ENCODE data around the gene PLEKHA5. TPM values are rescaled to one million over a fixed set of nuclear protein-coding genes. Genes with fewer than 3 reads are reported as not detected.
"Not testable (repeated sequence)": the region's sequence is repeated elsewhere in the genome, so short reads cannot be mapped to it uniquely, and the experiment has no call there.

Gene PLEKHA5
- total RNA-seq, 4 donors from 2014 or later = 34.7 to 59.4 (median 41.7) TPM

DNA sequence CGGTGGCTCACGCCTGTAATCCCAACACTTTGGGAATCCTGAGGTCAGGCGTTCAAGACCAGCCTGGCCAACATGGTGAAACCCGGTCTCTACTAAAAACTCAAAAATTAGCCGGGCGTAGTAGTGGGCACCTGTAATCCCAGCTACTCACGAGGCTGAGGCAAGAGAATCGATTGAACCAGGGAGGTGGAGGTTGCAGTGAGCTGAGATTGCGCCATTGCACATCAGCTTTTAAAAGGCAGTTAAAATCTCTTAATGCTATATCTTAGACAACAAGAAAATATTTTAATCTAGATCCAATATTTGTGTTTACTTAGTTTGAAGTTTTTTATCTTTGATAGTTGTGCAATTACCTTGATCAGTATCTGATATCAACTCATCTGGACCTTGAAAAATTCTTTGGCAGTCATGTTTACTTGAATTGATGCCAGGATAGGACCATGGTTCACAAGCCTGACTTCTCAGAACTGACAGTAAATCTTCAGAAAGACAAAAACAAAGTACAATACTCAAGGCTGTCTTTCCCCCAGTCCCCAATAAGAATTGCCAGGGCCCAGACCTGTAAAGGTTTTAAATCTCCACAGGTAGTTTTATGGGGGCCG lies 174.7 kb downstream of the PLEKHA5 start:
- Histone ChIP-seq H3K36me3 (peaks cover 0 to 3% (median 0%) of the 10 kb centered on the region in 3 donors), H3K9me3 (no peaks in the 10 kb centered on the region), H3K4me1 (no peaks in the 10 kb centered on the region), H3K27me3 (no peaks in the 10 kb centered on the region), H3K27ac (no peak overlapping the region), H3K4me3 (no peak overlapping the region)
- no peak for DNase-seq
- no peak for TF ChIP-seq POLR2A (IDR thresholded peaks at IDR 0.05)
- TF ChIP-seq, protein P1, sequence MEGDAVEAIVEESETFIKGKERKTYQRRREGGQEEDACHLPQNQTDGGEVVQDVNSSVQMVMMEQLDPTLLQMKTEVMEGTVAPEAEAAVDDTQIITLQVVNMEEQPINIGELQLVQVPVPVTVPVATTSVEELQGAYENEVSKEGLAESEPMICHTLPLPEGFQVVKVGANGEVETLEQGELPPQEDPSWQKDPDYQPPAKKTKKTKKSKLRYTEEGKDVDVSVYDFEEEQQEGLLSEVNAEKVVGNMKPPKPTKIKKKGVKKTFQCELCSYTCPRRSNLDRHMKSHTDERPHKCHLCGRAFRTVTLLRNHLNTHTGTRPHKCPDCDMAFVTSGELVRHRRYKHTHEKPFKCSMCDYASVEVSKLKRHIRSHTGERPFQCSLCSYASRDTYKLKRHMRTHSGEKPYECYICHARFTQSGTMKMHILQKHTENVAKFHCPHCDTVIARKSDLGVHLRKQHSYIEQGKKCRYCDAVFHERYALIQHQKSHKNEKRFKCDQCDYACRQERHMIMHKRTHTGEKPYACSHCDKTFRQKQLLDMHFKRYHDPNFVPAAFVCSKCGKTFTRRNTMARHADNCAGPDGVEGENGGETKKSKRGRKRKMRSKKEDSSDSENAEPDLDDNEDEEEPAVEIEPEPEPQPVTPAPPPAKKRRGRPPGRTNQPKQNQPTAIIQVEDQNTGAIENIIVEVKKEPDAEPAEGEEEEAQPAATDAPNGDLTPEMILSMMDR (IDR thresholded peaks at IDR 0.05) = no peak

DNA sequence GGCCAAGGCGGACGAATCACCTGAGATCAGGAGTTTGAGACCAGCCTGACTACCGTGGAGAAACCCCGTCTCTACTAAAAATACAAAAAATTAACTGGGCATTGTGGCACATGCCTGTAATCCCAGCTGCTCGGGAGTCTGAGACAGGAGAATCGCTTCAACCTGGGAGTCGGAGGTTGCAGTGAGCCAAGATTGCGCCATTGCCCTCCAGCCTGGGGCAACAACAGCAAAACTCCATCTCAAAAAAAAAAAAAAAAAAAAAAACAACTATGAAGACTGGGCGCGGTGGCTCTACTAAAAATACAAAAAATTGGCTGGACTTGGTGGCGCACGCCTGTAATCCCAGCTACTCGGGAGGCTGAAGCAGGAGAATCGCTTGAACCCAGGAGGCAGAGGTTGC lies 176.1 kb downstream of the PLEKHA5 start:
- H3K9me3 ChIP-seq, H3K4me3 ChIP-seq, H3K27ac ChIP-seq, H3K36me3 ChIP-seq, DNase-seq, H3K4me1 ChIP-seq, H3K27me3 ChIP-seq: not testable (repeated sequence)

DNA sequence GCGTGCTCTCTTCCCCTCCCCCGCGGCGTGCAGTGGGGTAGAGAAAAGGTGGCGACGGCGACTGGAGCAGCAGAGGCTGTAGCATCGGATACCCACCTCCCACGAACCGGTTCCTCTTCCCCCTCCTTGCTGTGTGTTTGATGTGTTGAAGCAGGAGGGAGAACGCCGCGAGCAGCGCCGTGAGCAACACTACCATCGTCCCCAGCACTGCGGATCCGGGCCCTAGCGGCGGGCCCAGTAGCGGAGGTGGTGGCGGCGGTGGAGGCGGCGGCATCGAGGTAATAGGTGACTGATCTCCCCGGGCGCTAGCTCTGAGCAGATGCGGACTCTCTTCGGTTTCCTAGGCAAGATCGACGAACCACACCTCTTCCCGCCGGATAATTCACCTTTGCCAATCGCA lies 176.8 kb downstream of the PLEKHA5 start:
- no peak overlapping the region for H3K27ac ChIP-seq

DNA sequence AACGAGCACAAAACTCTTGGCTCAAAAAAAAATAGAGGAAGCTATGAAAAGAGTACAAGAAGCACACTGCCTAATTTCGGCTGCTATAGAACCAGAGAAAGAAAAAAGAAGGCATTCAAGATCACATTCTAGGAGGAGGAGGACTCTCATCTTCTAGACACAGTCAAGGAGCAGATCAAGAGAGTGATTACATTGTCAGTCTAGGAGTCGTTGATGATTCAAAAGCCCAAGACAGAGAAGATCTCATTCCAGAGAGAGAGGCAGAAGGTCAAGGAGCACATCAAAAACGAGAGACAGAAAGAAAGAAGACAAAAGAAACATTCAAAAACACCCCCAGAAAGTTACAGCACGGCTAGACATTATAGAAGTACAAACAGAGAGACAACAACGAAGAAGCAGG lies 177.9 kb downstream of the PLEKHA5 start:
- Histone ChIP-seq H3K4me3 (no peak overlapping the region), H3K9me3 (no peaks in the 10 kb centered on the region), H3K27ac (no peak overlapping the region), H3K4me1 (no peaks in the 10 kb centered on the region), H3K36me3 (no peaks in the 10 kb centered on the region), H3K27me3 (no peaks in the 10 kb centered on the region)
- TF ChIP-seq, protein P1 (IDR thresholded peaks at IDR 0.05) = no peak
- no peak for DNase-seq

More for the DNA sequence above, 176.8 kb downstream of the PLEKHA5 start:
- Histone ChIP-seq H3K36me3 (no peaks in the 10 kb centered on the region), H3K27me3 (no peaks in the 10 kb centered on the region), H3K9me3 (no peaks in the 10 kb centered on the region), H3K4me3 (no peak overlapping the region), H3K4me1 (no peaks in the 10 kb centered on the region)
- TF ChIP-seq, protein P1 (IDR thresholded peaks at IDR 0.05) = no peak
- no peak for DNase-seq

DNA sequence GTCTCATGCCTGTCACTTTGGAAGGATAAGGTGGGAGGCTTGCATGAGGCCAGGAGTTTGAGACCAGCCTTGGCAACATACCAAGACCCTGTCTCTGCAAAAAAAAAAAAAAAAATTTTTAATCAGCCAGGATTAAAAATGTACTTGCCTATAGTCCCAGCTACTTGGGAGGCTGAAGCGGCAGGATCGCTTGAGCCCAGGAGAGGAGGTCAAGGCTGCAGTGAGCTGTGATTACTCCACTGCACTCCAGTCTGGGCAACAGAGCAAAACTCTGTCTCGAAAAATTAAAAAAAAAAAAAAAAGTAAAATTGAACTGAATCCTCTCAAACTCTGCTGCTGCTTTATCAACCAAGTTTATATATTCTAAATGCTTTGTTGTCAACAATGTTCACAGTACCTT lies 181.6 kb downstream of the PLEKHA5 start:
- H3K27ac ChIP-seq = no peak overlapping the region
- H3K9me3 ChIP-seq = no peaks in the 10 kb centered on the region
- TF ChIP-seq, protein P1 (IDR thresholded peaks at IDR 0.05) = no peak
- no peak for TF ChIP-seq POLR2A (IDR thresholded peaks at IDR 0.05)
- H3K4me1 ChIP-seq = no peaks in the 10 kb centered on the region
- no peak for DNase-seq
- H3K27me3 ChIP-seq = no peaks in the 10 kb centered on the region
- H3K4me3 ChIP-seq = no peak overlapping the region
- H3K36me3 ChIP-seq = no peaks in the 10 kb centered on the region

DNA sequence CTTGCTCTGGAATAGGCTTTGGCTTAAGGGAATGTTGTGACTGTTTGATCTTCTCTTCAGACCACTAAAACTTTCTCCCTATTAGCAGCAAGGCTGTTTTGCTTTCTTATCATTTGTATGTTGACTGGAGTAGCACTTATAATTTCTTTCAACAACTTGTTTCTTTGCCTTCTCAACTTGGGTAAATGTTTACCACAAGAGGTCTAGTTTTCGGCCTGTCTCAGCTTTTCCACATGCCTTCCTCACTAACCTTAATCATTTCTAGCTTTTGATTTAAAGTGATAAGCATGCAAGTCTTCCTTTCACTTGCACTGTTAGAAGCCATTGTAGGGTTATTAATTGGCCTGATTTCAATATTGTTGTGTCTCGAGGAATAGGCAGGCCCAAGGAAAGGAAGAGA lies 183.1 kb downstream of the PLEKHA5 start:
- H3K9me3 ChIP-seq = no peaks in the 10 kb centered on the region
- no peaks in the 10 kb centered on the region for H3K36me3 ChIP-seq
- no peak for DNase-seq
- H3K27ac ChIP-seq = no peak overlapping the region
- no peaks in the 10 kb centered on the region for H3K27me3 ChIP-seq
- no peak overlapping the region for H3K4me3 ChIP-seq
- TF ChIP-seq POLR2A (IDR thresholded peaks at IDR 0.05) = no peak
- TF ChIP-seq, protein P1 (IDR thresholded peaks at IDR 0.05) = no peak
- no peaks in the 10 kb centered on the region for H3K4me1 ChIP-seq

All from Peyer's patch (tissue), 4 donors.